ENCODE data around the gene IGSF9B. TPM values are rescaled to one million over a fixed set of nuclear protein-coding genes. Genes with fewer than 3 reads are reported as not detected.

Gene IGSF9B
- total and polyA plus RNA-seq, 9 of the 15 experiments (the other 6 are each of a cell fraction or from before 2014, with no cell fraction given), result 0.09 TPM; not detected in 8

DNA sequence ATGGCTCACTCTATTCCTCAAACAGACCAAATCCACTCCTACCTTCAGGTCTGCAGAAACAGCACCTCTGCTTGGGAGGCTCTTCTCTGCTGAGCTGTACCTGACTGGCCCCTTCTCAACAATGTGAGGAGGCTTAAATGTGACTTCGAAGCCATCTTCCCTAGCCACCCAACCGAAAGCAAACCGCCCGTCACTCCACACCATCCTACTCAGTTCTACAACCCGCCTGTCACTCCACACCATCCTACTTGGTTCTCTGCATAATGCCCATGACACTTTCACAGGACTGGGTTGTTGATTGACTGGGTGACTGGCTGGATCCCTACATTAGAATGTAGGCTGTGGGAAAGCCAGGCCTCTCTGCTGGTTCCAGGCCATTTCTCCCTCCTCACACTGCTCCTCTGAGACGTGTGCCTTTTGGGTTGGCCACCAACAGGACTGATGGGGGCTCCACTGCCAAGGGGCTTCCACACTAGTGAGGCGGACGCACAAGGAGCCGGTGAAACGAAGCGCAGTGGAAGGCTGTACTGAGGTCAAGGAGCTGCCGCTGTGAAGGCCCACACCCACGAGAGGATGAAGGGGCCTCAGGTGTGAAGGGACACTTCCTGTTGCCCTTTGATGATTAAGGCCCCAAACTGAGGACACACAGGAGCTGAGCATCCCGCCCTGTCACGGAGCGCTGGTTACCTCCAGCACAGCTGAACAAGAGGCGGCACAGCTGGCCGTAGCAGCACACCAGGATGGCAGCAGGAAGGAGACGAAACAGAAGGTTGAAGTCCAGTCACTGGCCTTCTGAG is 64.0 kb downstream of the IGSF9B start:
- Histone ChIP-seq H2AFZ (ENCODE audit: low read depth, low read length) (no peak overlapping the region), H3K9ac (ENCODE audit: insufficient read depth in 1 of 2, low read depth in 2 of 2, low read length in 2 of 2) (no peak overlapping the region), H3K27ac (ENCODE audit: extremely low read depth, low read depth, low read length) (no peak overlapping the region), H3K4me3 (no peak overlapping the region), H3K4me2 (ENCODE audit: insufficient read depth, low read length) (no peak overlapping the region), H3K36me3 (ENCODE audit: control insufficient read depth, insufficient read depth, low read length) (no peaks in the 10 kb centered on the region), H3K9me1 (ENCODE audit: control insufficient read depth, insufficient read depth, low read length) (no peaks in the 10 kb centered on the region), H3K79me2 (ENCODE audit: control insufficient read depth, insufficient read depth, low read length) (no peaks in the 10 kb centered on the region), H4K20me1 (replicated peaks; ENCODE audit: control insufficient read depth, insufficient read depth, low read length) (no peaks in the 10 kb centered on the region), H3K4me1 (replicated peaks in 1 of 2; ENCODE audit: control insufficient read depth in 2 of 2, insufficient read depth in 2 of 2, low read length in 2 of 2) (no peaks in the 10 kb centered on the region), H3K9me3 (replicated peaks; ENCODE audit: control insufficient read depth, insufficient read depth, low read depth, low read length) (no peaks in the 10 kb centered on the region), H3K27me3 (ENCODE audit: control insufficient read depth in 2 of 2, insufficient read depth in 2 of 2, low read length in 2 of 2) (peaks cover 0 to 7% of the 10 kb centered on the region in 2 experiments; a peak in 2 of 5 replicates)
- in situ Hi-C loops (cut with MboI), result no loop called here
- intact Hi-C loops (cut with micrococcal nuclease), result no loop called here
- ATAC-seq, result no peak
- ChIA-PET POLR2A (no interaction called here), CTCF (ENCODE audit: low intra/inter-chr PET ratio) (no interaction called here)
- WGBS (ENCODE audit: insufficient coverage, low coverage, missing lambda C conversion rate), result 2% methylated on average over 10 of the region's 19 CpGs
- no peak for FAIRE-seq
- no peak for DNase-seq (ENCODE audit: extremely low read depth in 1 of 4, low spot score in 3 of 4)
- BruUV-seq (replicated peaks), result no TSS peak
- TF ChIP-seq THRAP3 (IDR thresholded peaks at IDR 0.05; ENCODE audit: borderline replicate concordance) (no peak), SFPQ (IDR thresholded peaks at IDR 0.05; ENCODE audit: low read depth, low read length) (no peak), XRCC5 (IDR thresholded peaks at IDR 0.05; ENCODE audit: low read depth, low read length) (no peak), PTRF (tag; IDR thresholded peaks at IDR 0.05) (no peak), POLR3G (IDR thresholded peaks at IDR 0.05; ENCODE audit: extremely low read depth, insufficient read length, insufficient replicate concordance) (no peak), ZBTB11 (CRISPR knock-in tag; IDR thresholded peaks at IDR 0.05) (no peak), ZNF121 (CRISPR knock-in tag; conservative IDR thresholded peaks at IDR 0.05) (no peak)
- TF ChIP-seq, protein P1, sequence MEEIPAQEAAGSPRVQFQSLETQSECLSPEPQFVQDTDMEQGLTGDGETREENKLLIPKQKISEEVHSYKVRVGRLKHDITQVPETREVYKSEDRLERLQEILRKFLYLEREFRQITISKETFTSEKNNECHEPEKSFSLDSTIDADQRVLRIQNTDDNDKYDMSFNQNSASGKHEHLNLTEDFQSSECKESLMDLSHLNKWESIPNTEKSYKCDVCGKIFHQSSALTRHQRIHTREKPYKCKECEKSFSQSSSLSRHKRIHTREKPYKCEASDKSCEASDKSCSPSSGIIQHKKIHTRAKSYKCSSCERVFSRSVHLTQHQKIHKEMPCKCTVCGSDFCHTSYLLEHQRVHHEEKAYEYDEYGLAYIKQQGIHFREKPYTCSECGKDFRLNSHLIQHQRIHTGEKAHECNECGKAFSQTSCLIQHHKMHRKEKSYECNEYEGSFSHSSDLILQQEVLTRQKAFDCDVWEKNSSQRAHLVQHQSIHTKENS (CRISPR knock-in tag; IDR thresholded peaks at IDR 0.05), result no peak
- TF ChIP-seq, protein P2, sequence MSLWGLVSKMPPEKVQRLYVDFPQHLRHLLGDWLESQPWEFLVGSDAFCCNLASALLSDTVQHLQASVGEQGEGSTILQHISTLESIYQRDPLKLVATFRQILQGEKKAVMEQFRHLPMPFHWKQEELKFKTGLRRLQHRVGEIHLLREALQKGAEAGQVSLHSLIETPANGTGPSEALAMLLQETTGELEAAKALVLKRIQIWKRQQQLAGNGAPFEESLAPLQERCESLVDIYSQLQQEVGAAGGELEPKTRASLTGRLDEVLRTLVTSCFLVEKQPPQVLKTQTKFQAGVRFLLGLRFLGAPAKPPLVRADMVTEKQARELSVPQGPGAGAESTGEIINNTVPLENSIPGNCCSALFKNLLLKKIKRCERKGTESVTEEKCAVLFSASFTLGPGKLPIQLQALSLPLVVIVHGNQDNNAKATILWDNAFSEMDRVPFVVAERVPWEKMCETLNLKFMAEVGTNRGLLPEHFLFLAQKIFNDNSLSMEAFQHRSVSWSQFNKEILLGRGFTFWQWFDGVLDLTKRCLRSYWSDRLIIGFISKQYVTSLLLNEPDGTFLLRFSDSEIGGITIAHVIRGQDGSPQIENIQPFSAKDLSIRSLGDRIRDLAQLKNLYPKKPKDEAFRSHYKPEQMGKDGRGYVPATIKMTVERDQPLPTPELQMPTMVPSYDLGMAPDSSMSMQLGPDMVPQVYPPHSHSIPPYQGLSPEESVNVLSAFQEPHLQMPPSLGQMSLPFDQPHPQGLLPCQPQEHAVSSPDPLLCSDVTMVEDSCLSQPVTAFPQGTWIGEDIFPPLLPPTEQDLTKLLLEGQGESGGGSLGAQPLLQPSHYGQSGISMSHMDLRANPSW (CRISPR knock-in tag; IDR thresholded peaks at IDR 0.05), result no peak
